ENCODE results near the gene SRSF6. TPM values are rescaled to one million over a fixed set of nuclear protein-coding genes. Genes with fewer than 3 reads are reported as not detected.
"Not testable (repeated sequence)": the region's sequence is repeated elsewhere in the genome, so short reads cannot be mapped to it uniquely, and the experiment has no call there.

The SRSF6 gene
- total RNA-seq, 4 donors from 2014 or later, result 60.3 to 153 (median 112) TPM

DNA sequence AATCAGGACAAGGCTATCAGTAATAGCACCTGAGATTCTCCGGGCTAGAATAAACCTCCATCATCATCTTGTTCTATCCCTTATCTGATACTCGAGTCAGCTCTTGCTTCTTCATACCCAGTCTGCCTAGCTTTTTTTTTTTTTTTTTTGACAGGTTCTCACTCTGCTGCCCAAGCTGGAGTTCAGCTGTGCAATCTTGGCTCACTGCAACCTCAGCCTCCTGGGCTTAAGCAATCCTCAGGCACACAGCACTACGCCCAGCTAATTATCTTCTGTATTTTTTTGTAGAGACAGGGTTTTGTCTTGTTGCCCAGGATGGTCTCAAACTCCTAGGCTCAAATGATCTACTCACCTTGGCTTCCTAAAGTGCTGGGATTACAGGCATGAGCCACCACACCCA, 19.5 kb downstream of the SRSF6 start:
- no peaks in the 10 kb centered on the region for H3K9me3 ChIP-seq

DNA sequence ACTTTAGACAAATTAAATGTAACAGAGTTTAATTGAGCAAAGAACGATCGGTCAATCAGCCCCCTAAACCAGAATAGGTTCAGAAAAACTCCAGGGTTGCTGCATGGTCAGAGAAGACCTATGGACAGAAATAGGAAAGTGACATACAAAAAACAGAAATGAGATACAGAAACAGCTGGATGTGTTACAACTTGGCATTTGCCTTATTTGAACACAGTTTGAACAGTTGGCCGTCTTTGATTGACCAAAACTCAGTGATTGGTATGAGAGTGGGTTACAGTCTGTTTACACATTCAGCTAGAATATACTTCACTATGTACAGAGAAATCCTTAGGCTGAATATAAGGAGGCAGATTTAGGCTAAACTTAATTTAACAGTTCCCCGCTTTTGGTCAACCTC, 19.9 kb downstream of the SRSF6 start:
- no peak for DNase-seq
- intact Hi-C loops (cut with DNase I; ENCODE audit: low total_unique reads), result no loop called here
- TF ChIP-seq, protein P1, sequence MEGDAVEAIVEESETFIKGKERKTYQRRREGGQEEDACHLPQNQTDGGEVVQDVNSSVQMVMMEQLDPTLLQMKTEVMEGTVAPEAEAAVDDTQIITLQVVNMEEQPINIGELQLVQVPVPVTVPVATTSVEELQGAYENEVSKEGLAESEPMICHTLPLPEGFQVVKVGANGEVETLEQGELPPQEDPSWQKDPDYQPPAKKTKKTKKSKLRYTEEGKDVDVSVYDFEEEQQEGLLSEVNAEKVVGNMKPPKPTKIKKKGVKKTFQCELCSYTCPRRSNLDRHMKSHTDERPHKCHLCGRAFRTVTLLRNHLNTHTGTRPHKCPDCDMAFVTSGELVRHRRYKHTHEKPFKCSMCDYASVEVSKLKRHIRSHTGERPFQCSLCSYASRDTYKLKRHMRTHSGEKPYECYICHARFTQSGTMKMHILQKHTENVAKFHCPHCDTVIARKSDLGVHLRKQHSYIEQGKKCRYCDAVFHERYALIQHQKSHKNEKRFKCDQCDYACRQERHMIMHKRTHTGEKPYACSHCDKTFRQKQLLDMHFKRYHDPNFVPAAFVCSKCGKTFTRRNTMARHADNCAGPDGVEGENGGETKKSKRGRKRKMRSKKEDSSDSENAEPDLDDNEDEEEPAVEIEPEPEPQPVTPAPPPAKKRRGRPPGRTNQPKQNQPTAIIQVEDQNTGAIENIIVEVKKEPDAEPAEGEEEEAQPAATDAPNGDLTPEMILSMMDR (IDR thresholded peaks at IDR 0.05), result no peak
- no peak for TF ChIP-seq POLR2A (IDR thresholded peaks at IDR 0.05)
- H3K36me3 ChIP-seq, result no peaks in the 10 kb centered on the region
- no peak overlapping the region for H3K27ac ChIP-seq
- no peaks in the 10 kb centered on the region for H3K27me3 ChIP-seq
- H3K4me1 ChIP-seq, result no peaks in the 10 kb centered on the region
- no peaks in the 10 kb centered on the region for H3K9me3 ChIP-seq
- H3K4me3 ChIP-seq, result no peak overlapping the region

More for the DNA sequence above, 19.5 kb downstream of the SRSF6 start:
- DNase-seq, result no peak
- Histone ChIP-seq H3K4me1 (no peaks in the 10 kb centered on the region), H3K27ac (no peak overlapping the region), H3K36me3 (no peaks in the 10 kb centered on the region), H3K27me3 (no peaks in the 10 kb centered on the region), H3K4me3 (no peak overlapping the region)
- TF ChIP-seq POLR2A (IDR thresholded peaks at IDR 0.05), result no peak
- TF ChIP-seq, protein P1 (IDR thresholded peaks at IDR 0.05), result no peak
- intact Hi-C loops (cut with DNase I; ENCODE audit: low total_unique reads), result no loop called here

DNA sequence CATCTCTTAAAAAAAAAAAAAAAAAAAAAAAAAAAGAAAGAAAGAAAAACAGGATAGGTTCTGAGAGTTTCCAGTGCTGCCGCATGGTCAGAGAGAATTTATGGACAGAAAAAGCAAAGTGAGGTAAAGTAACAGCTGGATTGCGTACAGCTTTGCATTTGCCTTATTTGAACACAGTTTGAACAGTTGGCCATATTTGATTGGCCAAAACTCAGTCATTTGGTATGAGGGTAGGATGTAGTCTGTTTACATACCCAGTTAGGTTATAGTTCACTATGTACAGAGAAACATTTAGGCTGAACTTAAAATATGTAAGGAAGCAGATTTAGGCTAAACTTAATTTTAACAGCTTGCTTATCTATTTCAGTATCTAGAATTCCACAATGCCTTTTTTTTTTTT, 32.3 kb downstream of the SRSF6 start:
- Histone ChIP-seq H3K27me3 (no peaks in the 10 kb centered on the region), H3K36me3 (no peaks in the 10 kb centered on the region), H3K27ac (no peak overlapping the region), H3K9me3 (peaks cover 0 to 3% of the 10 kb centered on the region in 2 donors), H3K4me3 (no peak overlapping the region), H3K4me1 (no peaks in the 10 kb centered on the region)
- TF ChIP-seq, protein P1 (IDR thresholded peaks at IDR 0.05), result no peak
- DNase-seq, result no peak
- intact Hi-C loops (cut with DNase I; ENCODE audit: low total_unique reads), result no loop called here

DNA sequence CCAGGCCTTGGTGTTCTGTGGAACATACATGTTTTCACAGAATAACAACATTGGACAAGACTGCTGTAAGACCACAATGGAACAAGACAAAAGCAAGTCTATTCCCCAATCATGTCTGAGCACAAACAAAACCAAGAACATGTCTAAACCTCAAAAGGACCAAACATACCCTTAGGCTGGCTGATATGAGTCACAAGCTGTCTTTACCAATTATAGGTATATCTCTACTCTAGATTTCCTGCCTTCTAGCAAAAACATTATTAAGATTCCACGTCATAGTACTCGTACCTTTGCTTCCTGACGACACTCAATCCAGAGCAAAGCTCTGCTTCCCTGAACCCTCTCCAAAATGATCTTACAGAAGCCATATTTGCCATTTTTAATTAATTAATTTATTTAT, 34.4 kb downstream of the SRSF6 start:
- no peak overlapping the region for H3K27ac ChIP-seq
- DNase-seq, result no peak
- TF ChIP-seq POLR2A (IDR thresholded peaks at IDR 0.05), result no peak
- TF ChIP-seq, protein P1 (IDR thresholded peaks at IDR 0.05), result no peak
- no peaks in the 10 kb centered on the region for H3K36me3 ChIP-seq
- no peak overlapping the region for H3K4me3 ChIP-seq
- H3K27me3 ChIP-seq, result no peaks in the 10 kb centered on the region
- no peaks in the 10 kb centered on the region for H3K9me3 ChIP-seq
- H3K4me1 ChIP-seq, result no peaks in the 10 kb centered on the region
- intact Hi-C loops (cut with DNase I; ENCODE audit: low total_unique reads), result no loop called here

DNA sequence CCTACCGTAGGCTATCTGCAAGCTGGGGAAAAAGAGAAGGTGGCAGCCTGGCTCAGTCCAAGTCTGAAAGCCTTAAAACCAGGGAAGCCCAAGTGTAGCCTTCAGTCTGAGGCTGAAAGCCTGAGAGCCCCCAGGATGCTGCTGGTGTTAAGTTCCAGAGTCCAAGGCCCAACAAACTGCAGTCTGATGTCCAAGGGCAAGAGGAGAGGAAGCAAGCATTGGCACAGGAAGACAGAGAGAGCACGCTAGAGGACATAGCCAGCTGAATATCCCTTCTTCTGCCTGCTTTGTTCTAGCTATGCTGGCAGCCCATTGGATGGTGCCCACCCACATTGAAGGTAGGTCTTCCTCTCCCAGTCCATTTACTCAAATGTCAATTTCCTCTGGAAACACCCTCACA, 37.7 kb downstream of the SRSF6 start:
- intact Hi-C loops (cut with DNase I; ENCODE audit: low total_unique reads), result no loop called here

DNA sequence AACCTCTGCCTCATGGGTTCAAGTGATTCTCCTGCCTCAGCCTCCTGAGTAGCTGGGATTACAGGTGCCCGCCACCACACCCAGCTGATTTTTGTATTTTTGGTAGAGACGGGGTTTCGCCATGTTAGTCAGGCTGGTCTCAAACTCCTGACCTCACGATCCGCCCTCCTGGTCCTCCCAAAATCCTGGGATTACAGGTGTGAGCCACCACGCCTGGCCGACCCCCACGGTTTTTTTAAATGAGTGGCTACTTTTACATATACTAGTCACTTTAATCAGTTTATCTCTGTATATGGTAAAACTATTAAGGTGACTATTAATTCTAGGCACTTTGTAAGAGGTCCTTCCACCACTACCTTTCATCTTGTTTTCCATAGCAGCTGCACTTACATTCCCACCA, 44.3 kb downstream of the SRSF6 start:
- H3K4me1 ChIP-seq; H3K36me3 ChIP-seq; H3K9me3 ChIP-seq; intact Hi-C loops (cut with DNase I; ENCODE audit: low total_unique reads); DNase-seq; H3K27ac ChIP-seq; H3K27me3 ChIP-seq; H3K4me3 ChIP-seq: not testable (repeated sequence)

More for the DNA sequence above, 37.7 kb downstream of the SRSF6 start:
- Histone ChIP-seq H3K27ac (no peak overlapping the region), H3K4me3 (no peak overlapping the region), H3K27me3 (no peaks in the 10 kb centered on the region), H3K4me1 (no peaks in the 10 kb centered on the region), H3K9me3 (no peaks in the 10 kb centered on the region), H3K36me3 (no peaks in the 10 kb centered on the region)
- no peak for TF ChIP-seq POLR2A (IDR thresholded peaks at IDR 0.05)
- TF ChIP-seq, protein P1 (IDR thresholded peaks at IDR 0.05), result no peak
- no peak for DNase-seq
